GM10248 (cell line): ENCODE measurements around the gene U2AF1L4.
"Not testable (repeated sequence)": the region's sequence is repeated elsewhere in the genome, so short reads cannot be mapped to it uniquely, and the experiment has no call there.

Experiments
- CTCF ChIA-PET: fragments of 300-600 bp; sonication (Branson Sonifier 250); formaldehyde crosslinking; extraction: SDS; loops from one replicate; lab custom pipeline; 2021; ENCODE audit warnings: antibody characterized with exemption; lab: Yijun Ruan, JAX
- POLR2A ChIA-PET: fragments of 350-650 bp; sonication (Branson Sonifier 250); formaldehyde crosslinking; extraction: SDS; loops from one replicate; lab custom pipeline; 2020; ENCODE audit warnings: antibody characterized with exemption; lab: Yijun Ruan, JAX
- DNase-seq: peaks from one replicate; pipeline ENCODE4 v3.0.0; 2012; ENCODE audit errors: extremely low spot score
- CTCF ChIP-seq: IDR thresholded peaks from 2 replicates; pipeline ENCODE4 v1.5.1; 2012; ENCODE audit warnings: mild to moderate bottlenecking, low read depth; ENCODE audit errors: extremely low read depth, missing control alignments, control extremely low read depth

U2AF1L4 gene

DNA sequence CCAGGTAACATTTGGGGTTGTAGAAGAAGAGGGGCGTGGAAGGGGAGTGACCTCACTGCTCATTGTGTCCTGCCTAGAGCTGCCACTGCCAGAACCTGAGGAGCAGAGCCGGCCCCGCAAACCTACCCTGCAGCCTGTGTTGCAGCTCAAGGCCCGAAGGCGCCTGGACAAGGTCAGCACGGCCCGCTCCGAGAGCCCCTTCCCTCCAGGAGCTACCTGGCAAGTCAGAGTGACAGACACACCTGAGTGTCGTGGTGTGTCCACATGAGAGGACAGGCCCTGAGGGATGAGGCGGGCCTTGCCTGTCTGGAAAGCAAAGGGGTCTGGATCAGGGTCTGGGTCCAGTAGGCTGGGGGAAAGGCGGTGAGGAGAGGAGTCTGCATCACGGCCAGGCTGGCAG lies 20.7 kb downstream of the U2AF1L4 start:
- ChIA-PET POLR2A (interaction anchor here (0.5 to 1.8 kb wide), 6 partner anchors 13 to 30 kb away, joined by 3 to 6 read pairs (median 3); partner anchors contain the start of gene LIN37), CTCF (interaction anchor here (3.0 kb wide), 1 partner anchor 11 kb away, joined by 20 read pairs; no protein-coding TSS in a partner anchor)
- no peak for DNase-seq
- TF ChIP-seq CTCF, result no peak

DNA sequence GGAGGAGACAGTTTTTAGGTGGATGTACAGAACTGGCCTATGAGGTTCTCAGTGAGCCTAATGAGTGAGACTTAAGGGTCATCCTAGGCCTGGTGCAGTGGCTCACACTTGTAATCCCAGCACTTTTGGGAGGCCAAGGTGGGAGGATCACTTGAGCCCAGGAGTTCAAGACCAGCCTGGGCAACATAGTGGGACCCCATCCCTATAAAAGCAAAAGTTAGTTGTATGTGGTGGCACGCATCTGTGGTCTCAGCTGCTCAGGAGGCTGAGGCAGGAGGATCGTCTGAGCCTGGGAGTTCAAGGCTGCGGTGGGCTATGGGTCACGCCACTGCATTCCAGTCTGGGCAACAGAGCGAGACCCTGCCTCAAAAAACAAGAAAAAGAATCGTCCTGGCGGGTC lies 21.1 kb downstream of the U2AF1L4 start:
- CTCF ChIA-PET, result interaction anchor here (0.9 to 3.0 kb wide), 2 partner anchors 12 to 30 kb away, joined by 5 to 20 read pairs; no protein-coding TSS in a partner anchor
- POLR2A ChIA-PET, result interaction anchor here (0.5 to 1.8 kb wide), 8 partner anchors 8 to 30 kb away, joined by 3 to 7 read pairs (median 4); partner anchors contain the start of gene LIN37
- DNase-seq, result not testable (repeated sequence)

GRCh38 chr19:35723671-35724070 lies 21.5 kb downstream of the U2AF1L4 start:
- CTCF ChIA-PET, result interaction anchor here (0.9 to 3.0 kb wide), 3 partner anchors 12 to 29 kb away, joined by 3 to 20 read pairs (median 5); no protein-coding TSS in a partner anchor
- no peak for DNase-seq
- POLR2A ChIA-PET, result interaction anchor here (0.7 to 1.8 kb wide), 4 partner anchors 9 to 20 kb away, joined by 3 to 15 read pairs (median 6); no protein-coding TSS in a partner anchor
- TF ChIP-seq CTCF, result no peak

DNA sequence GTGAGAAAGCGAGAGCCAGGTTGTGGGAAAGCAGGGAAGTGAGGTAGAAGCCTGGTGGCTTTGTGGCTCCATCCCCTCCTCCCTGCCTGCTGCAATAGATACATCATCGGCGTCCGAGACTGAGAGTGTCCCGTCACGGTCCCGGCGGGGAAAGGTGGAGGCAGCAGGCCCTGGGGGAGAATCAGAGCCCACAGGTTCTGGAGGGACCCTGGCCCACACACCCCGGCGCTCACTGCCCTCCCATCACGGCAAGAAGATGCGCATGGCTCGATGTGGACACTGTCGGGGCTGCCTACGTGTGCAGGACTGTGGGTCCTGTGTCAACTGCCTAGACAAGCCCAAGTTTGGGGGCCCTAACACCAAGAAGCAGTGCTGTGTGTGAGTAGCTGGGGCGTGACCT lies 22.3 kb downstream of the U2AF1L4 start:
- DNase-seq, result no peak
- TF ChIP-seq CTCF, result no peak
- POLR2A ChIA-PET, result interaction anchor here (0.7 to 1.8 kb wide), 3 partner anchors 11 to 21 kb away, joined by 3 to 15 read pairs (median 7); no protein-coding TSS in a partner anchor
- CTCF ChIA-PET, result interaction anchor here (1.0 to 3.0 kb wide), 2 partner anchors 13 to 17 kb away, joined by 3 to 20 read pairs; no protein-coding TSS in a partner anchor

DNA sequence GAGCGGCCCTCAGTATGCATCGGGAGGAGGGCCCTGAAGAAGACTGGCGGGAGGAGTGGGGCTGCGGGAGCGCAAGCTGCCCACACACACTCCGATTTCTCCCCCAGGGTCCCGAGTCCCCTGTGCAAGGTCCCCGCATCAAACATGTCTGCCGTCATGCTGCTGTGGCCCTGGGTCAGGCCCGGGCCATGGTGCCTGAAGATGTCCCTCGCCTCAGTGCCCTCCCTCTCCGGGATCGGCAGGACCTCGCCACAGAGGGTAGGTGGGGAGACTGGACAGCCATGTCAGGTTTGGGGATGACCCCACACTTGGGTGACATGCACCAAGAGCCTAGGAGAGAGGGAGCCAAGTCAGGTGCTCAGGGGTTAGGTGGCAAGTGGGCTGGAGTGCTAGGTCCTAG lies 22.8 kb downstream of the U2AF1L4 start:
- POLR2A ChIA-PET, result interaction anchor here (1.8 kb wide), 1 partner anchor 18 kb away, joined by 7 read pairs; no protein-coding TSS in a partner anchor
- no peak for DNase-seq

GRCh38 chr19:35721374-35721773 lies 23.8 kb downstream of the U2AF1L4 start:
- DNase-seq, result no peak
- TF ChIP-seq CTCF, result no peak
- ChIA-PET POLR2A (interaction anchor here (0.8 to 1.9 kb wide), 2 partner anchors 13 to 19 kb away, joined by 3 to 7 read pairs; no protein-coding TSS in a partner anchor), CTCF (interaction anchor here (1.1 to 1.3 kb wide), 2 partner anchors 19 to 23 kb away, joined by 3 to 5 read pairs; partner anchors contain the start of gene U2AF1L4)

More for the DNA sequence above, 22.8 kb downstream of the U2AF1L4 start:
- TF ChIP-seq CTCF, result no peak
- CTCF ChIA-PET, result no interaction called here

DNA sequence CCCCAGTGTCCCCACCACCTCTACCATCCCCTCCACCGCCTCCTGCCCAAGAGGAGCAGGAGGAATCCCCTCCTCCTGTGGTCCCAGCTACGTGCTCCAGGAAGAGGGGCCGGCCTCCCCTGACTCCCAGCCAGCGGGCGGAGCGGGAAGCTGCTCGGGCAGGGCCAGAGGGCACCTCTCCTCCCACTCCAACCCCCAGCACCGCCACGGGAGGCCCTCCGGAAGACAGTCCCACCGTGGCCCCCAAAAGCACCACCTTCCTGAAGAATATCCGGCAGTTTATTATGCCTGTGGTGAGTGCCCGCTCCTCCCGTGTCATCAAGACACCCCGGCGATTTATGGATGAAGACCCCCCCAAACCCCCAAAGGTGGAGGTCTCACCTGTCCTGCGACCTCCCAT lies 24.6 kb downstream of the U2AF1L4 start:
- DNase-seq, result no peak
- ChIA-PET CTCF (no interaction called here), POLR2A (interaction anchor here (0.9 to 1.9 kb wide), 3 partner anchors 11 to 20 kb away, joined by 3 to 7 read pairs (median 3); no protein-coding TSS in a partner anchor)
- no peak for TF ChIP-seq CTCF
